GM12878 (cell line): ENCODE measurements around the gene HYAL1. TPM values are rescaled to one million over a fixed set of nuclear protein-coding genes. Genes with fewer than 3 reads are reported as not detected.

ENCODE experiments used
- ATAC-seq: fragments of 200-7000 bp; cut with Tn5 transposase; 3 replicates; pipeline ENCODE4 v1.9.1; 2020; ENCODE audit warnings: mild to moderate bottlenecking, moderate library complexity
- BruUV-seq: library from RNA; stranded (reverse); fragments of 400-500 nt; replicated peaks from 2 replicates; lab custom pipeline; 2021; lab: Mats Ljungman, UMichigan
- CTCF ChIA-PET: fragments of 300-600 bp; sonication (Branson Sonifier 250); formaldehyde crosslinking; extraction: SDS; loops from one replicate; lab custom pipeline; 2021; ENCODE audit warnings: inconsistent platforms; lab: Yijun Ruan, JAX
- POLR2A ChIA-PET: fragments of 350-600 bp; formaldehyde crosslinking; extraction: SDS; loops from one replicate; lab custom pipeline; 2021; ENCODE audit warnings: inconsistent platforms; lab: Charles Lee
- RAD21 ChIA-PET: fragments of 300-600 bp; sonication (Branson Sonifier 250); formaldehyde crosslinking; loops from one replicate; lab custom pipeline; 2023; ENCODE audit warnings: antibody characterized with exemption; ENCODE audit not compliant: unreplicated experiment; lab: Charles Lee
- SMC1A ChIA-PET: fragments of 300-600 bp; sonication (Branson Sonifier 250); formaldehyde crosslinking; loops from one replicate; lab custom pipeline; 2023; ENCODE audit not compliant: unreplicated experiment, uncharacterized antibody; lab: Charles Lee
- DNase-seq: peaks from one replicate; pipeline ENCODE4 v3.0.0-alpha.2; 2011; ENCODE audit warnings: low read depth, low spot score
- FAIRE-seq: peaks from 3 replicates; lab custom pipeline; 2011; peaks lifted over from hg19 to GRCh38; lab: Jason Lieb, UNC
- H2AFZ ChIP-seq: 2 replicates; pipeline ENCODE4 v1.6.0; 2011; ENCODE audit warnings: low read depth, low read length, control low read depth; ENCODE audit not compliant: control insufficient read depth
- H3K27ac ChIP-seq: 2 replicates; pipeline ENCODE4 v1.5.1; 2011; ENCODE audit warnings: control low read depth; ENCODE audit not compliant: control insufficient read depth, insufficient read depth
- H3K27me3 ChIP-seq, 2 experiments: replicated peaks in 1 of 2; 2 replicates each; pipeline versions ENCODE4 v1.6.0 to v1.6.1; 2011; ENCODE audit warnings: low read length in 1 of 2; ENCODE audit not compliant: control insufficient read depth in 2 of 2, insufficient read depth in 2 of 2
- H3K36me3 ChIP-seq, 2 experiments: 2 replicates each; pipeline ENCODE4 v1.5.1; 2011; ENCODE audit warnings: low read length in 1 of 2; ENCODE audit not compliant: control insufficient read depth in 2 of 2, insufficient read depth in 2 of 2
- H3K4me1 ChIP-seq: 2 replicates; pipeline ENCODE4 v1.6.1; 2011; ENCODE audit warnings: mild to moderate bottlenecking, low read length, moderate library complexity, mixed read lengths; ENCODE audit not compliant: control insufficient read depth, insufficient read depth
- H3K4me2 ChIP-seq: 2 replicates; pipeline ENCODE4 v1.6.0; 2011; ENCODE audit warnings: control low read depth; ENCODE audit not compliant: control insufficient read depth, insufficient read depth
- H3K4me3 ChIP-seq: fragments of 200-600 bp; sonication (generic); 2 replicates; pipeline ENCODE4 v1.5.1; 2016
- H3K79me2 ChIP-seq: 2 replicates; pipeline ENCODE4 v1.6.0; 2011; ENCODE audit warnings: low read length; ENCODE audit not compliant: control insufficient read depth, insufficient read depth
- H3K9ac ChIP-seq: 2 replicates; pipeline ENCODE4 v1.8.0; 2011; ENCODE audit warnings: low read length, control low read depth, mixed read lengths; ENCODE audit not compliant: control insufficient read depth, insufficient read depth
- H3K9me3 ChIP-seq: replicated peaks from 3 replicates; pipeline ENCODE4 v1.5.1; 2011; ENCODE audit warnings: mild to moderate bottlenecking, low read length; ENCODE audit not compliant: control insufficient read depth, insufficient read depth
- H4K20me1 ChIP-seq: 2 replicates; pipeline ENCODE4 v1.6.0; 2011; ENCODE audit not compliant: control insufficient read depth, insufficient read depth
- E2F4 ChIP-seq: IDR thresholded peaks from 2 replicates; pipeline ENCODE4 v1.6.1; 2012; ENCODE audit warnings: low read depth, low read length, improper control_type of control experiment
- GABPA ChIP-seq: IDR thresholded peaks from 2 replicates; pipeline ENCODE4 v1.6.1; 2014; ENCODE audit warnings: antibody characterized with exemption, low read depth, mild to moderate bottlenecking, inconsistent platforms
- HDAC6 ChIP-seq: fragments of 200-600 bp; sonication (generic); IDR thresholded peaks from one replicate; pipeline ENCODE4 v1.8.0; 2017; ENCODE audit warnings: antibody characterized with exemption; ENCODE audit not compliant: unreplicated experiment
- RBBP5 ChIP-seq: fragments of 200-600 bp; sonication (generic); conservative IDR thresholded peaks from 2 replicates; pipeline ENCODE4 v1.6.1; 2016
- WGBS: methylation state at CpG from one replicate; pipeline ENCODE4 v1.1.6; 2016; ENCODE audit warnings: low lambda C conversion rate; ENCODE audit not compliant: insufficient replicate concordance, insufficient coverage; ENCODE audit errors: missing lambda C conversion rate; 5-methylcytosine and 5-hydroxymethylcytosine counted together
- in situ Hi-C: fragments of 300-500 bp; cut with MboI; formaldehyde crosslinking; loops from 9 replicates; pipeline ENCODE4 v1.14.3; 2018; ENCODE audit warnings: mixed read lengths
- intact Hi-C: fragments of 100-400 bp; cut with micrococcal nuclease; formaldehyde crosslinking; loops from one replicate; pipeline ENCODE4 v1.14.2; 2022; ENCODE audit not compliant: unreplicated experiment
- polyA plus RNA-seq, 11 experiments: library from polyadenylated mRNA; depleted of rRNA in 4 of 11; unstranded in 6 of 11; stranded (reverse) in 5 of 11; fragments of >200 nt; fragmentation: Nextera tagmentation in 4 of 11; fragmentation: Illumina TruSeq in 1 of 11; extraction: Ambion mirVana in 4 of 11; extraction: Trizol in 1 of 11; gene quantifications; 1 replicate in 1 of 11; 2 replicates in 10 of 11; pipeline versions ENCODE4 v1.2.1 to v1.2.3, GENCODE V29; 2011 to 2016; ENCODE audit warnings: inconsistent platforms in 2 of 11, missing spikeins in 2 of 11, low read depth in 1 of 11
- total RNA-seq, 4 experiments: library from RNA; depleted of rRNA in 3 of 4; stranded (reverse); fragments of >200 nt in 3 of 4; fragmentation: Illumina TruSeq in 1 of 4; extraction: Trizol in 1 of 4; gene quantifications; 2 replicates each; pipeline versions ENCODE4 v1.2.1 to v1.2.3, GENCODE V29; 2013 to 2021

The HYAL1 gene
- total and polyA plus RNA-seq, 10 of the 15 experiments (the other 5 are each of a cell fraction or from before 2014, with no cell fraction given), result 0.04 to 0.55 (median 0.18) TPM; not detected in 2

DNA sequence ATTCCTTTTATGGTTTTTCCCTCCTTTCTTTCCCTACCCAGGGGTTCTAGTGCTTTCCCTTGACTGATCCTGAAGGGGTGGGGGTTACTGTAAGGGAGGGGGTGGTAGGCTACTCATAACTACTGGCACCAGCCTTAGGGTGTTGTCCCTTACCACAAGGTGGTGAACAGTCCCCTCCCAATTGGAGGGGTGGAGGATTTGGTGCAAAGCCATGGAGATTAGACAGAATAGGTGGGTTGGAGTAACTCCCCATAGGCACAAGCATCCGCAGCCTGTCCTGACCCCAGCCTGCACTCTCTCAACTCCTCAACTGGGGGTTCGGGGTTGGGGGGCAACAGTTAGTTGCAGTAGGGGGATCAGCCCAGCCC lies 21.7 kb upstream of the HYAL1 start:
- Histone ChIP-seq H3K4me3 (no peak overlapping the region), H4K20me1 (no peaks in the 10 kb centered on the region), H3K27ac (no peak overlapping the region), H3K4me2 (no peak overlapping the region), H3K4me1 (peaks cover 15% of the 10 kb centered on the region), H3K79me2 (peaks cover 19% of the 10 kb centered on the region), H3K9ac (no peak overlapping the region), H3K36me3 (peaks cover 7% of the 10 kb centered on the region in 2 experiments), H3K9me3 (no peaks in the 10 kb centered on the region), H2AFZ (no peak overlapping the region)
- FAIRE-seq, result no peak
- POLR2A ChIA-PET, result interaction anchor here (1.0 kb wide), 1 partner anchor 12 kb away, joined by 3 read pairs; no protein-coding TSS in a partner anchor
- CTCF ChIA-PET, result interaction anchor here (0.5 to 5.1 kb wide), 10 partner anchors 9 to 131 kb away, joined by 3 to 72 read pairs (median 7); partner anchors contain the start of genes HYAL1, HYAL3, IFRD2 and LSMEM2
- RAD21 ChIA-PET, result interaction anchor here (1.5 to 2.3 kb wide), 3 partner anchors 12 to 47 kb away, joined by 3 to 6 read pairs (median 5); partner anchors contain the start of genes IFRD2 and LSMEM2
- in situ Hi-C loops (no loop called here), intact Hi-C loops (no loop called here)
- WGBS, result 49% methylated on average over 2 of the region's 2 CpGs
- BruUV-seq, result no TSS peak
- TF ChIP-seq GABPA, result no peak
- no peak for TF ChIP-seq RBBP5
- TF ChIP-seq E2F4, result no peak
- no peak for TF ChIP-seq HDAC6
- TF ChIP-seq, all 136 proteins: peak for 0
- SMC1A ChIA-PET, result no interaction called here
- H3K27me3 ChIP-seq, result no peaks in the 10 kb centered on the region
- ATAC-seq, result no peak
- no peak for DNase-seq
